GM21515 (cell line): ENCODE measurements around the gene CEBPB.
"Not testable (repeated sequence)": the region's sequence is repeated elsewhere in the genome, so short reads cannot be mapped to it uniquely, and the experiment has no call there.

Experiments used
- ATAC-seq: cut with Tn5 transposase; IDR thresholded peaks from one replicate; pipeline ENCODE4 v1.9.1; 2021; ENCODE audit not compliant: unreplicated experiment

Gene CEBPB

DNA sequence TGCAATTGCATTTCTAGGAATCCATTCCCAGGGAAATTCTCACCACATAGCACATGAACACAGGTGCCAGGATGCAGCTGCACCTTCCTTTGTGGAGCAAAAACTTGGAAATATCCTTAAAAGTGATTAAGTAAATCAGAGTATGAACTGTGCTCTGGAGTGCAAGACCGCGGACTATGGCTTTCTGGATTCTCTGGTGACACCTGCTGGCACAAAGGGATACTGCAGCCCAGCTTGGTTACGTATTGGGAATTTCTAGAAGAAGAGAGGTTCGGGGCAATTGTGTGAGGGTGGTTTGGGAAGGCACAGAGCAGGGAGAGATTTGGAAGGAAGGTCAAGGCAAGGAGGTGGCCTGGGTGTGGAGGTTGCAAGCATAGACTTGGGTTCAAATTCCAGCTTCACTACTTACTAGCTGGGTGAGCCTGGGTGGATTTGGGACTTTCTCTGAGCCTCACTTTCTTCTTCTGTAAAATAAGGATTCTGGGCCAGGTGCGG is 21.3 kb upstream of the CEBPB start:
- no peak for ATAC-seq

DNA sequence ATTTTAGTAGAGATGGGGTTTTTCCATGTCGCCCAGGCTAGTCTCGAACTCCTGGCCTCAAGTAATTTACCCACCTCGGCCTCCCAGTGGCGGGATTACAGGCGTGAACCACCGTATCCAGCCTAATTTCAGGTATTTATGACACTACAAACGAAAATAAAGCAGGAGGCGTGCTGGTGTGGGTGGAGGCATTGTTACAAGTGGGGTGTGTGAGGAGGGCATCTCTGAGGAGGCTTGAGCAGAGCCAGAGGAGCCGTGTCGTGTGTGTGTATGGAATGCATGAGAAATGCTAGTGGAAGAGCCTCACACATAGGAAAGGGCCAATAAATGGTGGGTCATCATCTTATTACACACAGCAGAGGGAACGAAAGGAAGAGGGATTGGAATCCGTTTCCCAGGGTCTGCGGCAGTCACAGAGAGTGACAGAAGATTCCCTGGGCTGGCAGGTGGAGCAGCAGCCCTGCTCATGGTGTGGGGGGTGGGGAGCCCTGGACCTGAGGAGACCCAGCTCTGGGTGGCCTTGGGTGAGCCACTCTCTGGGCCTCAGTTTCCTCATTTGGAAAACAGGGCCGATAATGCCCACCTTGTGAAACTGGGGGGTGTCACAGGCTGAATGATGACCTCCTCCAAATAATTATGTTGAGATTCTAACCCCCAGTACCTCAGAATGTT is 19.9 kb upstream of the CEBPB start:
- no peak for ATAC-seq

GRCh38 chr20:50172347-50173013 is 18.1 kb upstream of the CEBPB start:
- no peak for ATAC-seq

DNA sequence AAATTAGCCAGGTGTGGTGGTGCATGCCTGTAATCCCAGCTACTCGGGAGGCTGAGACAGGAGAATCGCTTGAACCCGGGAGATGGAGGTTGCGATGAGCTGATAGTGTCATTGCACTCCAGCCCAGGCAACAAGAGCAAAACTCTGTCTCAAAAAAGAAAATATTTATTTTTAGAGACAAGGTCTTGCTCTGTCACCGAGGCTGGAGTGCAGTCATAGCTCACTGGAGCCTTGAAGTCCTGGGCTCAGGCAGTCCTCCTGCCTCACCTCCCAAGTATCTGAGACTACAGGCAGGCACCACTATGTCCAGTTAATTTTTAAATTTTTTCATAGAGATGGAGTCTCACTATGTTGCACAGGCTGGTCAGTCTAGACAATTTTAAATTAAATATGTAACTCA is 16.2 kb upstream of the CEBPB start:
- ATAC-seq = no peak

- ATAC-seq = no peak
Measured at GRCh38 chr20:50175938-50176933, 14.4 kb upstream of the CEBPB start.

GRCh38 chr20:50178672-50179071 is 12.0 kb upstream of the CEBPB start:
- not testable (repeated sequence) for ATAC-seq

DNA sequence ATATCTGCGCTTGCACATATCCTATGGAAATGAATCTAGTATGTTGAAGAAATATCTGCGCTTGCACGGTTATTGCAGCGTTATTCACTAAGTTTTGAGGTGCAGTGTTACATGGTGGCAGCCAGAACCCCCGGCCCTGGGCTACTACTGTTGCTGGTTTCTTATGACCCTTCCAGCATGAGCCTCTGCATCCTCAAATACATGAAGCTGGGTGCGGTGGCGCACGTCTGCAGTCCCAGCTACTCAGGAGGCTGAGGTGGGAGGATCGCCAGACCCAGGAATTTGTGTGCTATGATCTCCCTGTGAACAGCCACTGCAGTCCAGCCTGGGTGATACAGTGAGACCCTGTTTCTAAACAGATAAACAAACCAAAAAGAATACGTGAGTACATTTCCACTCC is 9.3 kb upstream of the CEBPB start:
- no peak for ATAC-seq

GRCh38 chr20:50182346-50182745 is 8.3 kb upstream of the CEBPB start:
- ATAC-seq = no peak

DNA sequence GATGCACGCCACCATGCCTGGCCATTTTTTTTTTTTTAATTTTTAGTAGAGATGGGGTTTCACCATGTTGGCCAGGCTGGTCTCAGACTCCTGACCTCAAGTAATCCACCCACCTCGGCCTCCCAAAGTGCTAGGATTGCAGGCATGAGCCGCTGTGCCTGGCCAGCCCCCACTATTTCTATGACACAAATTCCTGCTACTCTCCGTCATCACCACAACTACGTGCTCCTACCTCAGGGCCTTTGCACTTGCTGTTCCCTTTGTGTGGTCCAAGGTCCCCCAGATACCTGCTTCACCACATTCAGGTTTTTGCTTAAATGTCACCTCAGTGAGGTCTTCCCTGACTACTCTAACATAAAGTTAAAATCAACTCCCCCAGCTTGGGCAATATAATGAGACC is 5.2 kb upstream of the CEBPB start:
- ATAC-seq = no peak

DNA sequence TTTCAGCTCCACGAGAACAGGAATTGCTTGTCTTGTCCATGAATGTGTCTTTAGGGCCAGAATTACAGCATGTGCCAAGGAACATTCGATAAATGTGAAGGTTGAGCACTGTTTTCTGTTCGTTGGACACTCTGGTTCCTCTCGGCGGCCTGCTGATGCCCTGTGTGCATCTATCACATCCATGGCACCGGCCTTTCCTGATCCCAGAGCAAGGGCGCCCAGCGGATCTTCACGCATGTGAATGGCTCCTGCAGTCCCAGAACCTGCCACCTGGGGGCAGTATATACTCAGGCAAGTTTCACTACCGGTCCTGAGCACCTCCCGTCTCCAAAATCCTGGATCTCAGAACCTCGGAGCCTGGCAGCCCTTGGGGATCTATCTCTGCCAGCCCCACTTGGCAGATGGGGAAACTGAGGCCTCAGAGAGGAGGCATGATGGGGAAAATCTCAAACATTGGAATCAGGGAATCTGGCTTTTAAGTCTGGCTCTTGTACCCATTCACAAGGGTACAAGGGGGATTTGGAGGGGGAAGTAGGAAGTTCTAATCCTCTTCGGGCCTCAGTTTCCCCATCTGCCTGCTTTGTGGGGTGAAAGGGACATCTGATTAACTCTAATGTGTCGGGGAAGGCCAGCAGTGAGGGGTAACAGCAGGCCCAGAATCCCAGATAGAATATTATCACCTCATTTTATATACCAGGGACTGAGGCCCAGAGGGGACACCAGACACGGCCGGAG is 4.3 kb upstream of the CEBPB start:
- ATAC-seq = no peak

DNA sequence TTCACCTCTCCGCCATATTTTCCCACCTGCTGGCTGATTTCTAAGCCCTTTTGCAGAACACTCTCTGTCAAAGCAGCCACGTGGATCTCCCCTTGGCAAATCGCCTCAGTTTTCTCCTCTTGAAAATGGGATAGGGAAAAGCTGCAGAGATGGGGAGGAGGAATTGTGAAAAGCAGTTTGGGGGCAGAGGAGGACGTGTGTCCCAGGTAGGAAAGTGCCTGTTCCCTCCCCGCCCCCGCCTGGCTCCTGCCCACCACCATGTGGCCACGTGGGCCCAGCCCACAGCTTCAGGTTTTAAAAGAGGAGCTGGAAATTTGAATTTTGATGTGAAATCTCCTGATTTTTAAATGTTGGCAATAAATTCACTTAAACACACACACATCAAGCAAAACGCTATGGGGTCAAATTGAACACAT is 3.6 kb upstream of the CEBPB start:
- ATAC-seq = no peak

DNA sequence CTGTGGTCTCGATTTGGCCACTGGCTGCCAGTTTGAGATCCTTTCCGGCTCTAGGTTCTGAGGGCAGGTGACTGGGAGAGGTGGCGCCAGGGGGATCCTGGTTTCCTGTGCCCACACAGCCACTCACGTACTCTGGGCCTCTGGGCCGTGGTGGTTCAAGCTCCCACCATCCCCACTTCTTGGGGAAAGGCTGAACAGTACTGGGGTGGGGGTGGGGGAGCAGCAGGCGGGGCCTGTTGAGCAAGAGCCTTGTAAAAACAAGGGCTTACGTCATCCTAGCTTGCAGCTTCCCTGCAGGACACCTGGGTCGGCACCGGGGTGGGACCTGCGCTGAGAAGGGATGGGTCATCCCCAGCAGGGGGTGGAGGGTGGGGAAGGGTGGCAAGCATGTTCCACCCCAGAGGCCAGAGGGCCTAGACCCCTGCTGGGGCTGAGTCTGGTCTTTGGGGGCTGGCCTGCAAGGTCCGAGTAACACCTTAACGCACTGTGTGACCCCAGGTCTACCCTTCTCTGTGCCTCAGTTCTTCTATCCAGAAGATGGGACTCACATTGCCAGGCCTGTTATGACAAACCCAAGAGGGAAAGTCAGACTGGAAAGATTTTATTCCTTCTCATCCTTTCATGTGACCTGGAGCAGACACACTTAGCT is 3.1 kb upstream of the CEBPB start:
- ATAC-seq = no peak

GRCh38 chr20:50188287-50188688 is 2.3 kb upstream of the CEBPB start:
- ATAC-seq = no peak

DNA sequence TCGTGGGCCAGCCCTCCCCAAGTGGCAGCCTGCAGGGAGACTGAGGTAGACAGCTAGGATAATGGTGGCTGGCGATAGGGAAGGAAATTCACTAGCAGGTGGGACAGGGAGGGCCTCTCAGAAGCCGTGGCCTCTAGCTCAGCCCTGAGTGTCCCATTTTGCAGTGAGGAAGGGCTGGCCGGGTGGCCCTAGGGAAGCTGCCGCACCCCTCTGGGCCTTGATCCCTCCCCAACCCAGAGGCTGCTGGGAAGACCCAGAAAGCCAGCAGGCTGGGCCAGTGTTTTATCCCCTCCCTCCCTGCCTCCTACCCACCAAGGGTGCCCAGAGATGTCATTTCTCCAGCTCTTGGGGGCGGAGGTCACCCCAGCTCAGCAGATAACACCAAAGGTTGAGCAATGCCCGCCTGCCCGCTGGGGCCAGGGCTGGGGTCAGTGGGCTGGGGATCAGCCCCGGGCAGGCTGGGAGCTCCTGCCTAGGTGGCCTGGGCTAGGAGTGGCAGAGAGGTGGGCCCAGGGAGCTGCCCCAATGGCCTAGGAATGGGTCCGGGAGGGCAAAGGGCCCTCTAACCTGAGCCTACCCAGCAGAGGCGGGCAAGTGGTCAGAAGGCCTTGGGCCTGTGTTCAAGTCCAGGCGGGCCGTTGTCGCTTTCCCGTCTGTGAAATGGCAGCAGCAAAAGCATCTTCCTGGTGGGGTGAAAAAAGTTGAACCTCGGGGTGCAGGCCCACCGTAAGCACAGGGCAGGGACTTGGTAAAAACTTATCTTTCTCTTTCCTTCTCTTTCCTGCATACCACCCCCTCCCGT is 1.6 kb upstream of the CEBPB start:
- no peak for ATAC-seq

GRCh38 chr20:50189681-50190250 is 864 bp upstream of the CEBPB start:
- ATAC-seq = no peak

DNA sequence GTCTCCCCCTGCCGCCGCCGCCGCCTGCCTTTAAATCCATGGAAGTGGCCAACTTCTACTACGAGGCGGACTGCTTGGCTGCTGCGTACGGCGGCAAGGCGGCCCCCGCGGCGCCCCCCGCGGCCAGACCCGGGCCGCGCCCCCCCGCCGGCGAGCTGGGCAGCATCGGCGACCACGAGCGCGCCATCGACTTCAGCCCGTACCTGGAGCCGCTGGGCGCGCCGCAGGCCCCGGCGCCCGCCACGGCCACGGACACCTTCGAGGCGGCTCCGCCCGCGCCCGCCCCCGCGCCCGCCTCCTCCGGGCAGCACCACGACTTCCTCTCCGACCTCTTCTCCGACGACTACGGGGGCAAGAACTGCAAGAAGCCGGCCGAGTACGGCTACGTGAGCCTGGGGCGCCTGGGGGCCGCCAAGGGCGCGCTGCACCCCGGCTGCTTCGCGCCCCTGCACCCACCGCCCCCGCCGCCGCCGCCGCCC is 474 bp downstream of the CEBPB start:
- ATAC-seq = no peak

GRCh38 chr20:50191544-50192363 is 1.1 kb downstream of the CEBPB start:
- no peak for ATAC-seq
